Left colon (tissue), 2 donors: ENCODE data around the gene CBX4. TPM values are rescaled to one million over a fixed set of nuclear protein-coding genes. Genes with fewer than 3 reads are reported as not detected.
A peak's percentile ranks its signal among the peaks of the same experiment; 100 is the strongest.

Experiments used
- ATAC-seq: fragments of 200-7000 bp; cut with Tn5 transposase; one replicate; pipeline ENCODE4 v1.9.1; 2020; ENCODE audit warnings: mild to moderate bottlenecking, moderate library complexity
- DNase-seq, 2 donors: peaks; one replicate each; pipeline ENCODE4 v3.0.0-alpha.2; 2020
- intact Hi-C, 2 donors: fragments of 100-400 bp; cut with DNase I in 1 of 2; cut with micrococcal nuclease in 1 of 2; formaldehyde crosslinking; loops; one replicate each; pipeline versions ENCODE4 v1.11.2 to v1.14.0; 2022; cut with DNase I, micrococcal nuclease
- total RNA-seq, 2 donors: library from RNA; stranded (reverse); fragmentation: NEBNext Ultra II Directional; extraction: Animal tissue kit (Norgen Biotek cat#: 25700); gene quantifications; one replicate each; pipeline ENCODE4 v1.2.1, GENCODE V29; 2021
- donor health status: DM: no; HTN: no; CAD: no.
- donor health status: DM: yes; HTN: yes; CAD: no.

The CBX4 gene
- total RNA-seq, 2 donors from 2014 or later, result 12.1 to 14.5 TPM

DNA sequence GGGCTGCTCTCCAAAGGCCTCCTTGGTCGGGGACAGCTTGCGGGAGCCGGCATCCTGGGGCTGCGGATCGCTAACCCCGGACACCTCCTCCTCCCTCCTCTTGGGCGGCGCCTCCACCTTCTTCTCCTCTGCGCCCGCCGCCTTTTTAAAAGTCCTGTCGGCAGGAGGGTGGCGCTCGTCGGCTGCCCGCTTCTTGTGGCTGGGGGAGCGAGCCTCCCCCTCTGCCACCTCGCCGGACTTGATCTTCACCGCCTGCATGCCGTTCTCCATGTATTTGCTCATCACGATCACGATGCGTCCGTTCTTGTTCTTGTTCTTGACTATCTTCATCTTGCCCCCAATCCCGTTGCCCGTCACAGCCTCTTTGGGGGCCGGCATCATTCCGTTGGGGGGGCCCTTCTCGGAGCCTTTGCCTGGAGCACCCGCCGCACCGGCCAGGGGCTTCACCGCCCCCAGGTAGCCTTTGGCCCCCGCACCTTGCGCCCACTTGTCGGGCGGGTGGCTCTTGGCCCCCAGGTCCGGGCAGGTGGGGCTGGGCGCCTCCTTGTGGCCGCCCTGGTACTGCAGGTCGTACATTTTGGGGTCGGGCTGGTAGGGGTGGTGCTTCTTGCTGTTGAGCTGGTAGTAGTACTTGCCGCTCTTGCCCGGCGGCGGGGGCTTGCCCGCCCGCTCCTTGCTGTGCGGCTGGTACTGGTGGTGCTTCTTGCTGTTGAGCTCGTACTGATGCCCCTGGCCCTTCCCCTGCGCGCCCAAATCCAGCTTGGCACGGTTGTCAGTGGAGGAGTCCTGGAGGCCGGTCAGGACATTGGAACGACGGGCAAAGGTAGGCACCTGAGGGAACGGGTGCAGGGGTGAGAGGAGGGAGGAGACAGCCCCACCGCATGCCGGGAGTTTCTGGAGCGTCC is 4.4 kb downstream of the CBX4 start:
- intact Hi-C loops, result loop anchor here in 1 of 2 donors (5.0 kb wide), 1 partner anchor 33 kb away; no protein-coding TSS in a partner anchor
- ATAC-seq (no peak), DNase-seq (peak; percentile 37 to 39)

- peak; percentile 21 to 33 for DNase-seq
- no peak for ATAC-seq
- intact Hi-C loops, result no loop called here
Observed at GRCh38 chr17:79833744-79834564, 5.3 kb downstream of the CBX4 start.

DNA sequence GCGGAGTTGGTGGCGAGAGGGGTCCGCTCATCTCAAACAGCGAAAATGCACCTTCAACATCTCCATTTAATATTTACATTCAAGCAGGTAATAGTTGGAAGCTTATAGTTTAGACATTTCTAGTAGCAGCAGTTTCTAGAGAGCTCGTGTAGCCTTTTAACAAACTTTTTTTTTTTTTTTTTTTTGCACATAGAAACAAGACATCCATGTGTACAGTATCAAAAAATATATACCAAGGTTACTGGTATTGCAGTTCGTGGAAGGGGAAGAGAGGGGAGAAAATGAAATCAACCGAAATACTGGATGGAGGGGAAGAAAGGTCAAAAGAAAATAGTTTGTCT is 6.2 kb downstream of the CBX4 start:
- DNase-seq (no peak), ATAC-seq (no peak)
- intact Hi-C loops, result no loop called here

GRCh38 chr17:79832218-79833109 is 6.8 kb downstream of the CBX4 start:
- DNase-seq, result peak; percentile 52 to 62
- peak; percentile 25 for ATAC-seq
- intact Hi-C loops, result no loop called here

- intact Hi-C loops, result no loop called here
- no peak for ATAC-seq
- peak; percentile 65 to 66 for DNase-seq
Observed at GRCh38 chr17:79831265-79832217, 7.7 kb downstream of the CBX4 start.

DNA sequence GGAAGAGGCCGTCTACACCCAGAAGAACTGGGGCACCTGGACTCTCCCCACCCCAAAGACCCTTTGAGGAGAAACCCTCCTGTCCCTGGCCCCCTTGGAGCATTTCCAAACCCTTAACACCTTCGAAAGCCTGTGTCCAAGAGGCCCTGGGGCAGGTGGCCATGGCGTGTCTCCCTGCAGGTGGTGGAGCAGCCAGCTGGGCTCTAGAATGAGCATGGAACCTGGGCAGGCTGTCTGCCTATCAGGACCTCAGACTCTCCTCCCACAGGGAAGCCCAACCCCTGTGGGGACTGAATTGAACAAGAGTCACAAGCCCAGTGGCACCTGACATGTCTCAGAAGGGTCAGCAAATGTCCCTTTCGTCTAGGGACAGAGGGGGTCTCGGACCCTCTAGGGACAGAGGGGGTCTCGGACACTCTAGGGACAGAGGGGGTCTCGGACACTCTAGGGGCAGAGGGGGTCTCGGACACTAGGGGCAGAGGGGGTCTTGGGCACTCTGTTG is 8.4 kb downstream of the CBX4 start:
- DNase-seq (peak in 1 of 2 donors; percentile 26), ATAC-seq (no peak)
- intact Hi-C loops, result no loop called here

DNA sequence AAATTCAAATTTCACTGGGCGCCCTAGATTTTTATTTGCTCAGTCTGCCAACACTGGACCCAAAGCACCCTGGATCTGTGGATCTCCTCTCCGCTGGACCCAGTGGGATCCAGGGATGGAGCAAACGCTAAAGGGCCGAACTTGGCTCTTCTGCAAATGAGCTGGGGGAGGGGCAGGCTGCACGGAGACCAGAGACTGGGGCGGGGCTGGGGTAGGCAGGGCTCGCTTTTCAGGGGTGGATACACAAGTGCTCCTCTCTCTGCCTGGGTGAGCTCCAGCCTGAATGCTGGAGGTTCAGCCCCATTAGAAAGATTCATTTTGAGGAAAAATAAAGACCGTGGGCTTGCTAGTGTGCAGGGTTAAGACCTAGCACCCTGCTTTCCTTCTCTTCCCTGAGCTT is 8.9 kb downstream of the CBX4 start:
- ATAC-seq (no peak), DNase-seq (no peak)
- intact Hi-C loops, result no loop called here

DNA sequence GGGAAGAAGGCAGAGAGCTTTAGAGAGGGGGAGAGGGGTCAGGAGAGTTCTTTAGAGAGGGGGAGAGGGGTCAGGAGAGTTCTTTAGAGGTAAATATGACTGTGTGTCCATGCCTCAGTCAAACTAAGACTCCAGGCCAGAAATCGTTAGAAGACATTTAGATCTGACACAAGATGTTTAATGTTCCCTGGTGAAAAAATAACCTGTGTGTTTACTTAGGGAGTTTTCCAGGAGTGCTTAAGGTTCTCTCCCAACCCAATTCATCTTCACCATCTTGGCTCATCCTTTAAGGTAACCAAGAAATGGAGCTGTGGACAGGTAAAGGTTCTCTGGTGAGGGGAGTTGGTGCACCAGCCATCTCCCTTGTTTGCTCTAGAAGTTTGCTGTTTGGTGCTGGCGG is 9.8 kb downstream of the CBX4 start:
- intact Hi-C loops, result no loop called here
- ATAC-seq, result no peak

DNA sequence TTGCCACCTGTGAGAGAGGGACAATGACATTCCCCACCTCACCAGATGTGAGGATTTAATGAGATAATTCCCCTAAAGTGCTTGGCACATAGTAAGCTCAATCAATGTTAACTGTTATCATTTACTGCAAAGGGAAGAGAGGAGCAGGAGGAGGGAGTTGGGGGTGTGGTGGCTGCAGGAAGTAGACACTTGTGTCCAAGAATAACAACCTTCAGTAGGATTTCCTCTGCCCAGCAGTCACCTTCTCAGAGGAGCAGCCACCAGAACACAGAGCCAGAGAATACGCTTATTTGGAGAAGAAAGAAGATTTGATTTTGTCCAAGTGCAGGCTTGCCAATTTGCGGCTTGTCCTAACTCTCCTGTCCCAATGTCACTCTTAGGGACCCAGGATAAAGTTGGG is 10.2 kb downstream of the CBX4 start:
- ATAC-seq, result peak; percentile 53
- intact Hi-C loops, result no loop called here
- no peak for DNase-seq

More for the DNA sequence above, 9.8 kb downstream of the CBX4 start:
- no peak for DNase-seq

DNA sequence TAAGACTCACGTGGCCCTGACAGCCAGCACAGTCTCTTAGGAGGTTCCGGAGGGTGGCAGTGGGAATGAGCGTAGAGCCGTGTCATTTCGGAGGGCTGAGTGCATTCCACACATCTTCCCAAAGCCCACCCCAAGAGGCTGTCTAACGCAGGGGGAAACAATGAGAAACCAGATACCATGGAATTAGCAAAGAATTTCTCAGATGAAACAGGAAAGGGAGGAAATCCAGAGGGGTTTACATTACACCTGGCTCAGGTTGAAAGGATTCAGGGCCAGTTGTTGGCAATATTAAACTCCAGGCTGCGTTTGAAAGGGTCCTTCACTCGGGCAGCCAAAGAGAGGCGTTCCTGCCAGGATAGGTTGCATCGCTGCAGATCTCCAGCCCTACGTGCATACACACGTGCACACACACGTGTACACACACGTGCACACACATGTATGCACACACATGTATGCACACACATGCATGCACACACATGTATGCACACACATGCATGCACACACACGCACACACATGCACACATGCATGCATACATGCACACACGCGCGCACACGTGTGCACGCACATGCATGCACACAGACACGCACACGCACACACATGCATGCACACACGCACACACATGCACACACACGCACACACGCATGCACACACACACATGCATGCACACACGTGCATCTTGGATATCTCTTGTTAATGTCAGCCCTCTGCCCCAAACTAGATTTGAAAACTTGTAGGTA is 12.2 kb downstream of the CBX4 start:
- intact Hi-C loops, result no loop called here
- ATAC-seq, result no peak
- no peak for DNase-seq

GRCh38 chr17:79826204-79826680 is 13.0 kb downstream of the CBX4 start:
- no peak for DNase-seq
- ATAC-seq, result no peak
- intact Hi-C loops, result no loop called here

DNA sequence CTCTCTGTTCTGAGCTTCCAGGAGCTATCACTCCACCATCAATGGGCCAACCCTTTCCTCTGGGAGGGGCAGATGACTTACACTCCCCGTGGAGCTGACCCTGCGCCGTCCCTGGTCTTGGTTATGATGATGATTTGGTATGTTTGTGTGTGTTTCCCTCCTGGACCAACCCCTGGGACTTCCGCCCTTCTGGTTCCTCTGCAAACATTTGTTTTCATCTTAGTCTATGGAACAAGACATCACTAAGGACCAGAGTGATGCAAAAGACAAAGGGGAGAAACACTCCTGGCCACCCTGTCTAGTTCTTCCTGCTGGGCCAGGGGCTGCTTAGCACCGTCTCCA is 13.7 kb downstream of the CBX4 start:
- no peak for ATAC-seq
- intact Hi-C loops, result no loop called here
- DNase-seq, result no peak

DNA sequence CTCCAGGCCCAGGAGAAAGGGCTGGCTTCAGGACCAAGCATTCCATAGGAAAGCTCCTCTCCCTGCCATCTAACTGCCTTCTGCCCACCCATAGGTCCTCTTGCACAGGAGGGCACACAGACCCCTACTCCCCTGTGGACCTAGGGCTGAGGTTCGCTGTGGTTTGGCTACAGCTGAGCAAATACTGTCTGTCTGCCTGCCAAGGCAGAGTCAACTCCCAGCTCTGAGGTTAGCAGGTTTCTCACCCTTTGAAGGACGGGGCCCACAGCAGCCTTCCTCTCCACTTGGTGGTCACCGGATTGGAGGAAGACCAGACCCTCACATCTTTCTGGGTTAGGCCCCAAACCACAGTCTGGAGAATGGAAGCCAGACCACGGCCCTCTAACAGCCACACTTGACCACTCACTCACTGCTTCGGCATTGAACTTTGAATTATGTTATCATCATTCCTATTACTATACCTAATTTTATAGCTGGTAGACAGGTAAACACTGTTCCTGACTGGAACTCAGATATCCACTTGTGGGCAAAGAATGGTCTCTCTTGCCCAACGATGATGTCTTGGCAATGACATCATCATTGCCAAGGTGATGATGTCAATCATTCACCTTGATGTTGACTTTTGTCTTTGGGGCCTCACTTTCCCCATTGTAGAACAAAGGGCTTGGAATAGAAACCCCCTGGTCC is 14.2 kb downstream of the CBX4 start:
- no peak for DNase-seq
- intact Hi-C loops, result no loop called here
- ATAC-seq, result no peak

- no peak for ATAC-seq
- intact Hi-C loops, result no loop called here
Observed at GRCh38 chr17:79824234-79824633, 15.0 kb downstream of the CBX4 start.

DNA sequence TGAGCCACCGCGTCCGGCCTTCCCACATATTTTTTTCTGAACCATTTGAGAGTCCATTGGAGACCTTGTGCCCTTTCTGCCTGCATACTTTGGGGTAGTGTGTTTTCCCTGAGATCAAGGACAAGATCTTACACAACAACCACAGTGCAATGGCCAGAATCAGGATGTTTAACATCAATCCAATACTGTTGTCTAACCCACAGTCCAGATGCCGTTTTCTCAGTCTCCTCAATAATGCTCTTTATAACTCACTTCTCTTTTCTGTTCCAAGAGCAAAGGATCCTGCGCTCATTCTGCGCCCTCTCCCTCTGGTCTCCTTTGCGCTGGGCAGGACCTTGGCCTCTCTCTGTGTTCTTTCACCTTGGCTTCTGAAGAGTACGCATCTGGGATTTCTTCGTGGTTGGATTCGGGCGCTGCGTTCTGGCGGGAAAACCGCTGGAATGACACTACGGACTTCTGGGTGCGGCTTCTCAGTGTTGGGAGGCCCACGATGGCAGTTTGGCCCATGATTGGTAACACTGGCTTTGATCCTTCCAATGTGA is 16.6 kb downstream of the CBX4 start:
- no peak for DNase-seq
- intact Hi-C loops, result no loop called here
- no peak for ATAC-seq

More at GRCh38 chr17:79824234-79824633, 15.0 kb downstream of the CBX4 start:
- no peak for DNase-seq
